GM21360 (cell line): Measurements from ENCODE around the gene SMOC2.
"Not testable (repeated sequence)": the region's sequence is repeated elsewhere in the genome, so short reads cannot be mapped to it uniquely, and the experiment has no call there.

Experiments used
- ATAC-seq: cut with Tn5 transposase; IDR thresholded peaks from one replicate; pipeline ENCODE4 v1.9.1; 2021; ENCODE audit warnings: mild to moderate bottlenecking, moderate library complexity; ENCODE audit not compliant: unreplicated experiment

SMOC2 gene

DNA sequence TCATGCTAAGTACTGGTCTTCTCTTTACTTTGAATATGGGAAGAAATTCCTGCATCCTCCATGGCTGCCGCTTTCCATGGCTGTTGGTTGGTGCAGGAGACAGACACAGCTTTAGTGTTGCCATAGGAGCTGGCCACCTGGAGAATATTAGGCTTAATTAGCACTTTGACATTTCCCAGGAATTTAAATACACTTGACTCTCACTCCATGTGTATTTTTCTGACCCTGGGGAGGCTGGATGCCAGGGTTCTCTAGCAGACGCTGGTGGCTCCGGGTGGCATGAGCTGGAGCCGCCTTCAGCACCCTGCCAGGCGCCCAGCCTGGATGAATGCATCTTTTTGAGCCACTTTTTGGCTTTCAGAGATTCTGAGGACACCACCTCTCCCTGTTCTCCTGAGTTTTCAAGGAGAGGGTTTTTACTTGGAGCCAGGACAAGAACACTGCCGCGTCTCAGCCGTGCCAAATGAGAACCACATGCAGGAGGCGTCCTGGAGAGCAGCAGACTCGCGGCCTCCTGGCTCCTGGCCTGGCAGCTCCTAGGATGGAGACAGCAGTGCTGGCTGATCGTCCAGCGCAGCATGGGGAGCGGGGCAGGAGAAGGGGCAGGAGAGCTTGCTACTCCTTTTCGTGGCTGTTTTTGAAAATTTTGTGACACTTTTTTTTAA is 258.8 kb downstream of the SMOC2 start:
- no peak for ATAC-seq

DNA sequence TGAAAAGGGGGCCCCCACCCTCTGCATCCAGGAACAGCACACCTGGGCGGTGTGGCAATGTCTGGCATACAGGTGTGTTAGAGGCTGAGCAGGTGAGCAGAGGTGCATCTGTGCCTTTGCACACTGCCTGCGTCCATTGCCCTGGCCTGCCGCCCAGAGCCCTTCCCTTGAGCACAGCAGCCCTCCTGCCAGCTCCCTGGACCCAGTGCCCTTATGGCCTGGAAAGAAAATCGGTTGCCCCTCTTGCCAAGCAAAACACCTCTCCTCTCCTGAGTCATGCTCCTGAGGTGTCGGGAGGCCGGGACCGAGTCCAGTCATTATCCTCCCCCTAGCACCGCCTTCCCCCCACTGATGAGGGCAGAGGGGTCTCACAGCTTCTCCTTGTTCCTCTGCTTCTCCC is 259.9 kb downstream of the SMOC2 start:
- no peak for ATAC-seq

DNA sequence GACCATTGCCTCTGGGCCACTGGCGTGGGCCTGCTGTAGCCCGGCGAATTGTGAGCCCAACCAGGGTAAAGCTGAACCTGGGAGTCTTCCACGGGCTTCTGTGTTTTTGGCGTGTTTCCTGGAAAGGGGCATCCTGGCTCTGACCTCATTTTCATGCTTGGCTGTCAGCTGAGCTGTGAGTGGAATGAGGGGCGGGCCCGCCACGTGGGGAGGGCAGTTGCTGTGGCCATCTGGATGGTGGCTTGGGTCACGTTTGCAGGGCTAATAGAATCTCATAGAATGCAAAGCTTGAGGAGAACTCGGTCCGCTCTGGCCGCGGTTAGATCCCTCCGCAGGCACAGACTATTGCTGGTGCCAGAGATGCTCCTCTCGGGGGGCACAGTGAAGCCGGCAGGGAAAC is 263.0 kb downstream of the SMOC2 start:
- ATAC-seq: no peak

DNA sequence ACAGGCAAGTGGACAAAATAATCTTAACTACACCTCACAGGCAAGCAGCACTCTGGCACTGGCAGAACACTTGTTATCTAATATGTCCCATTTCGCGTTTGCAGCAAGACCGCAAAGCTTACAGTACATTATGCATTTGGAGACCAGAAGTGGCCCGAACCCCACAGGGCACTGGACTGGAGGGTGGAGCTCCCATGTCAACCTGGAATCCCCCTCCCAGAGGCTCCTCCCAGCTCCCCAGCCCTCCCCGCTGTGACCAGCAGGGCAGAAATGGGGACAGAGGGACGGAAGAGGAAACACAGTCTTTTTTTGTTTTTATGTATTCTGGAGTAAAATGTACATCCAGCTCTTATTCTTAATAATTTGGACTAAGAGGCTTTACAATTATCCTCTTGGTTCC is 263.7 kb downstream of the SMOC2 start:
- ATAC-seq: no peak

DNA sequence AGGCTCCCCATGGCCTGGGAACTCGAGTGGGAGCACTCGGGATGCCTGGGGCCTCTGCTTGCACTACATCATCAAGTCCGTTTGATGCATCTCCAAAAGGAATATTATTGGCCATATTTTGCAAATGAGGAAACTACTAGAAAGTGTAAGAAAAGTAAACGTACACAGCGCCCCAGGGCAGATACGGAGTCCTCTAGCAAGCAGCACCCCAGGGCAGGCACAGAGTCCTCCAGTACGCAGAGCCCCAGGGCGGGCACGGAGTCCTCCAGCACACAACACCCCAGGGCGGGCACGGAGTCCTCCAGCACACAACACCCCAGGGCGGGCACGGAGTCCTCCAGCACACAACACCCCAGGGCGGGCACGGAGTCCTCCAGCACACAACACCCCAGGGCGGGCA is 264.3 kb downstream of the SMOC2 start:
- ATAC-seq: not testable (repeated sequence)

DNA sequence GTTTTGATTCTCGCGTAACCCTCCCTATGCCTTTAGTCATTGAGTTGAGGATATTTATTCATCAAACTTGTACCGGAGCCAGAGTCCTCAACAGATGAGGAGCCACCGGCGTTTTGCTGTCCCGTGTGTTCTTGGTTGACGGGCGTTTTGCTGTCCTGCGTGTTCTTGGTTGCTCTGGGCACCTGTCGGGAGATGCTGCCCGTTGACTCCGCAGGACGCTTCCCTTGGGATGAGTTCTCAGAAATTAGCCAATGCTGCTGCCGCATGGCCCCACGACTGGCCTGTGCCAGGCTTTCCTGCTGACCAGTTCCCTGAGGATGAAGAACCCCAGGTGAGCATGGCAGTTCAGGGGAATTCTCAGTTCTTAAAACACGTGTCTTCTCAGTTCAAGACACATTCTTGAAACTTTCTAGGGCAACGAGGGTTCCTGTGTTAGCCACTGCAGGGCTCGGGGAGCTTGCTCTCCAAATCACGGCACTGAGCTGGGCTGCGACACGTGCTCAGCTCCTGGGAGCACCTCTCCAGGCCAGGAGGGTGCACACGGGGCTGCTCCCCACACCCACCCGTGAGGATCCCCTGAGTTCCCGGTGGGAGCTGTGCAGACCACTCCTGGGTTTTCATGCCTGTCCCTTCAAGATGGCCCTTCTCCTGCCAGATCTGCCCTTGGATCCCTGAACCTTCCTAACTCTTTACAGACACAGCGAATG is 265.6 kb downstream of the SMOC2 start:
- no peak for ATAC-seq

DNA sequence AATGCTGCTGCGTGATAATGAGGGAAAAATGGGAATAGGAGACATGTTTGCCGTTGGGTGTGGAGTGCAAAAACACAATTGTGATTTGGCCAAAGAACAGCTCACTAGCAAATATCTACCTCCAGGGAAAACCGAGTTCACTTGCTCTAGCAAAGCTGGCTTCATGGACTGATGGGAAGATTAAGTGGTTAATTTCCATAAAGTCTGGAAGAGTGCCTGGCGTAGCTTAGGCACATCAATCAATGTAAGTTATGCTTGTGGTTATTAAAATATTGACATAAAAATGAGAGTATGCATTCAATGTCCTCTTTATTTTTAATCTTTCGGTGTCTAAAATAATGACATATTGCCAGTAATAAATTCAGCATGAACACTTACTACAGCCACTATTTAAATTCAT is 267.5 kb downstream of the SMOC2 start:
- no peak for ATAC-seq

DNA sequence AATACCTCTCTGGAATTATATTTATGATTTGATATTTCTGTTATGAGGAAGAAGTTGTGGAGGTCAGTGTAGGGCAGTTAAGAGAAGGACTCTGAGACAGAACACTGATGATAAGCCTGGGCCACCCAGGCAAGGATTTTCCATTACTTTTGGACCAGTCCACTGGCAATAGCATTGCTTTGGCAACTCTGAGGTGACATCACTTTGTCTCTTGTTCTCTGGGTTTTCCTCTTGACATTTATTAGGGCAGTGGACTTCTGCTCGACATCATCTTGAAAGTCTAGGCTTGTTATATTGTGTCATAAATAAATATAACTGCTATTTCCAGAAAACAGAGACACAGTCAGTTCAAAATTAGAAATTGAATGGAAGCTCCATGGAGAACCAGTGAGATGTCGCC is 268.0 kb downstream of the SMOC2 start:
- no peak for ATAC-seq

DNA sequence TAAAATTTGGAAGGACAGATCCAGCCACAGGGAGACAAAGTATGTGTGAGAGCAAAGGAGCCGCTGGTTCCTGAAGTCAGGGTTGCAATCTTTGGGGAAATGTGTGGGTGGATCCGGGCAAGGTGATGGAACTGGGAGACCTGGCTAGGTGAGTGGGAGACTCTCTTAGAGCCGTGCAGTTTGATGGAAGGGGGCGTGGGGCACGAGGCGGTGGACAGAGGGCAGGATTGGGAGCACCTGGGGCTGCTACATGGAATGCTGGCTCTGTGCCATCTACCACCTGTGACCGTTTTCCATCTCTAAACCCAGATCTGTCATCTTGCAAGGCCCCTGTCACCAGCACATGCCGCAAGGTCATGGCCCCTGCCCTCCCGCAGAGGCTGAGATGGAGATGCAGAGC is 268.4 kb downstream of the SMOC2 start:
- ATAC-seq: no peak

DNA sequence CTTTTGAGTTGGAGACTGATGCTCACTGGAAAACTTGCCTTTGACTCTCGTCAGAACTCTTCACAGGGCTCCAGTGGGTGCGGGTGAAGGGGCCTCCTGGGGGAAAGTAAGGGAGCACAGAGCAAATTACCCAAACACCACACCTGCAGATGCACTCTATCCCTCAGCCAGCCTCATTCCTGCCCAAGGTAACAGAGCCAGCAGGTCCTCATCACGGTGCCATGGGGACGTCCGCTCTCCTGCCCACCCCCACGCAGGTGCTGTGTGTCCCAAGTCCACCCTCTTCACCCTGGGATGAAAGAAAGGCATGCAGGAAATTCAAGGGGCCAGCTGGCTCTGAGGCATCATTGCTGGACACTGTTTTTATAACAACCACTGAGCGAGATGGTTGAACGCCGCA is 269.0 kb downstream of the SMOC2 start:
- no peak for ATAC-seq

DNA sequence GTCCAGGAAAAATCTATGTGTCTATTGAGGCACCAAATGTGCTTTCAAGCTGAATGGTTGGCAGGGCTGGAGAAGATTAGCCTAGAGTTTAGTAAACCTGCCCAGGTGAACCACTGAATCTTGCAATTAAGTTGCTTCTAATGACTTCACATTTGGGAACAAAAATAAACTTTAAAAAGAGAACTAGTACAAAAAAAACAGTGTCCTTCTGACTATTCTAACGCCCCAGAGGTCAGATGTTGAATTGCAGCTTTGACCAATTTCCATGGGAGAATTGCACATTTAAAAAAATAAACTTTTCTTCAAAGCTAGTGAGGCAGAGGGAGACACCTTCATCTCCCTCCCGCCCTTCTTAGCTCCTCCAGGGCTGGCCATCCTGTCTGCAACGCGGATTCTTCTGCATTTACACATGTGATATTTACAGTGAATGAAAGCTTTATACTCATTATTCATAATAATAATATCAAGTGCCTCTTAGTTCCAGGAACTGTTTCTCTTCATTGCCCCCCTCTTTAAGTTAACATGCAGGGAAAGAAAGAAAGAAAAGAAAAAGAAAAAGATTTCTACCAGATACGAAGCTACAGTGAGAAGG is 270.2 kb downstream of the SMOC2 start:
- no peak for ATAC-seq

DNA sequence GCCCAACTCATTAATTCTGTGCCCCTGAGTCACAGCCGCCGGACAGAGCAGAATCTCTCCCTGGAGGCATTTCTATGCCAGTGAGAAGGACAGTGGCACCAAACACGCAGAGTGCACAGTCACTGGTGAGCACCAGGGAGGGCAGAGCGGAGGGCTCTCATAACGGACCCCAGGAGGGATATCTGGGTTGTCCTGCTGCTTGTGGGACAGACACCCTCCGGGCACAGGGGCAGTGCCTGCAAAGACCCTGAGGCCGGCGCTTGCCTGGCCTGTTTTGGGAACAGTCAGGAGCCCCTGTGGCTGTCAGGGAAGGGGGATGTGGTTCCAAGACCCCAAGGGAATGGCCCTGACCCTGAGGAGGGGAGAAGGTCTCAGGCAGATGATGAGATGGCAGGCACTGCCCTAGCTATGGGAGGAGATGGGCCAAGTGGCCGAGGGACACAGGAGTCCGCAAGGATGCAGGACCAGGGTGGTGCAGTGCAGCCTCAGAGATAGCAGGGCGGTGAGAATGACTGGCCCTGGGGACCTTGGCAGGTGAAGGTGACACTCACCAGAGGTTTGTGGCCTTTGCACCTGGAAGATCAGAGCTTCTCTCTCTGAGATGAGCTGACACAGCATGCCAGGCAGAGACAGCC is 270.8 kb downstream of the SMOC2 start:
- no peak for ATAC-seq

DNA sequence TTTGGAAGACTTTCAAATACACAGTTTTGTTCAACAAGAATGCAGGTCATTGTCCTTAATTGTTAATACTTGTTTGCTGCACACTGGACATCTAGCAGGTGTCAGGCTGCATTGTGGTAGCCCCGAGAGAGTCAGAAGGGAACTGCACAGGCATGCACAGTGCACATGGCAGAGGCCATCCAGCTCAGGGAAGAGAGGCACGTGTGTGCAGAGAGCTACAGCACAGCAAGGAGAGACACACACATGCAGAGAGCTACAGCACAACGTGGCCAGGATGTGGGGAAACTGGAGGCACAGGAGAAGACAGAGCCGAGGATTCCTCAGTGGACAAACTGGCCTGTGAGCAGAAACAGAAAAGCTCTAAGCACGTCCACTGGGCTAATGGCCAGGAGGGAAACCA is 272.0 kb downstream of the SMOC2 start:
- no peak for ATAC-seq

DNA sequence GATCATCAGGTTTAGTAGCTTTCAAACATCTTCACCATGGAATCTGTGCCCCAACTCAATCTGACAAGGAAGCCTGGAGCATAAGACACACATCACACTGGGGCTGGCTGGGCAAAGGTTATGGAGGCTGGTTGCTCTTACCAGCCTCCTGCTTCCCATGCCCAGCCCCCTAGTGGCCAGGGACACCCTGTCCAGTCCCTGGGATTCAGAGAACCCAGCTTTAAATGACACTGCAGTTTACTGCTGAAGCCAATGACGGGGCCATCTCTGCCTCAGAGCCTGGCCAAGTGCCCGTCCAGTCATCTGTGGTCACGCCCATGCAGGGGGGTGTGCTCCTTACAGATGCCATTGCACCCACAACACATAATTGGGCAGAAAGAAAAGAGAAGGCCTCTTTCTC is 272.9 kb downstream of the SMOC2 start:
- no peak for ATAC-seq

DNA sequence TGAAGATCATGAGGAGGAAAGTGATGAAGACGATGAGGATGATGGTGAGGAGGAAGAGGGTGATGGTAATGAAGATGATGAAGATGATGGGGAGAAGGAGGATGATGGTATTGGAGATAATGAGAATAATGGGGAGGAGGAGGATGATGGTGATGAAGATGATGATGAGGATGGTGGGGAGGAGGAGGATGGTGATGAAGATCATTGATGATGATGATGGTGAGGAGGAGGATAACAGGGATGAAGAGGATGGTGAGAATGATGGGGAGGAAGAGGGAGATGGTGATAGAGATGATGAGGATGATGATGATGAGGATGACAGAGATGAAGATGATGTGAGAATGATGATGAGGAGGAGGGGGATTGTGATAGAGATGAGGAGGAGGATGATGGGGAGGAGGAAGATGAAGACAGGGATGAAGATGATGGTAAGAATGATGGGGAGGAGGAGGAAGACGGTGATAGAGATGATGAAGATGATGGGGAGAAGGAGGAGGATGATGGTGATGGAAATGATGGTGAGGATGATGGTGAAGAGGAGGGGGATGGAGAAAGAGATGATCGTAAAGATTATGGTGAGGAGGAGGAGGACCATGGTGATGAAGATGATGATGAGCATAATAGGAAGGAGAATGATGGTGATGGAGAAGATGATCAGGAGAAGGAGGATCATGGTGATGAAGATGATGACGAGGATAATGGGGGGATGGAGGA is 273.7 kb downstream of the SMOC2 start:
- ATAC-seq: no peak

DNA sequence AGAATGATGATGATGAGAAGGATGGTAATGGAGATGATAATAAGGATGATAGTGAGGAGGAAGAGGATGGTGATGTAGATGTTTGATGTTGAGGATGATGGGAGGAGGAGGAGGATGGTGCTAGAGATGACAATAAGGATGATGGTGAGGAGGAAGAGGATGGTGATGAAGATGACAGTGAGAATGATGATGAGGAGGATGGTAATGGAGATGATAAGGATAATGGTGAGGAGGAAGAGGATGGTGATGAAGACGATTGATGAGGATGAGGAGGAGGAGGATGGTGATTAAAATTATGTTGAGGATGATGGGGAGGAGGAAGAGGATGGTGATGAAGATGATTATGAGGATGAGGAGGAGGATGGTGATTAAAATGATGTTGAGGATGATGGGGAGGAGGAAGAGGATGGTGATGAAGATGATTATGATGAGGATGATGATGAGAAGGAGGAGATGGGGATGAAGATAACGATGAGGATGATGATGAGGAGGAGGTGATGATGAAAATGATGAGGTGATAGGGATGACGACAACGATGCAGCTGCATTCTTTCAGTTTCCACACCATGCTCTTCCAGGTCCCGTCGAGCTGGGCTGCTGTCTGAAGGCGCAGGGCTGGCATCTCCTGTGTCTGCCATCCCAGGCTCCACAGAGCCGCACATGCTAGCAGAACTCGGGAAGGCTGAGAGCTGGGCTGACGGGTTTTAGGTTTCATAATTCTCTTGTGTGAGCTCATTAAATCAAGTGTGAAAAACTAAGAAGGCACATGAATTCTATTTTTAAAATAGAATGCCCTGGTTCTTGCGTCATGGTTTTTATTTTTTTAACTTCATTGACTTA is 274.9 kb downstream of the SMOC2 start:
- ATAC-seq: no peak

DNA sequence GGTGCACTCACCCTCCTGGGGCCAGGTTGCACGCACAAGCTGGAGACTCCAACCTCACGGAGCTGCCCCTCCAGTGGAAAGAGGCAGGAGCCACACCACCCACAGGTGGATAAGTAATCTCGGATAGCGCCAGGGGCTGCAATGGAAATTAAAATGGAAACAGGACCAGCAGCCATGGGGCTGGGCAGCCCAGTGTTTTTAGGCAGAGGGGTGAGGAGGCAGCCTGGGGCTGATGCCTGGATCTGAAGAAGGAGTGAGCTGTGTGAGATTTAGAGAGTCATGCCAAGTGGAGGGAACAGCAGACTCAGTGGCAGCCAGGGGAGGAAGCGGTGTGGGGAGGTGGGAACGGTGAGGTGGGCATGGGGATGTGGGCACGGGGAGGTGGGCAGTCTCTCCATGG is 275.6 kb downstream of the SMOC2 start:
- ATAC-seq: no peak

DNA sequence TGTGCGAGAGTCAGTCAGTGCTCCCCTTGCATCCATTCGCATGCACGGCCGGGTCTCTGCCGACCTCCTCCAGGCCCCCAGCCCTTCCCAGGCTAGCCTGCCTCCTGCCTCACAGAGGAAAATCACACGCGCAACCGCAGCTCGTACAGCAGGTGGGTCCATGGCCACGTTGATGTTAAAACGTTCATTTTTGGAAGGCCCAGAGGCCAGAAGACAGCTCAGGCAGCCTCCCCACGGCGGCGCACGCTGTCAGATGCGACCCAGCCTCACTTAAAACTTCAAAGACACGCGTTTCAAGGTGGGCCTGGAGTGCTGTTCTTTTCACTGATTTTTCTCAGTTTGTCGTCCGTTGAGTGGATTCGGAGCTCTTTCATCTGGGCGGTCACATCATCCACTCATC is 276.5 kb downstream of the SMOC2 start:
- no peak for ATAC-seq
